DMS153 (cell line): ENCODE measurements around the gene CASP4.
"Not testable (repeated sequence)": the region's sequence is repeated elsewhere in the genome, so short reads cannot be mapped to it uniquely, and the experiment has no call there.

Experiments used
- DNase-seq: peaks from one replicate; lab custom pipeline; 2025; lab: John Stamatoyannopoulos, UW

The CASP4 gene

GRCh38 chr11:104956528-104956927 lies 11.8 kb downstream of the CASP4 start:
- no peak for DNase-seq

- DNase-seq, result no peak
Observed at GRCh38 chr11:104946907-104947306, 21.5 kb downstream of the CASP4 start.

- no peak for DNase-seq
Observed at GRCh38 chr11:104944076-104944475, 24.3 kb downstream of the CASP4 start.

GRCh38 chr11:104943561-104943960 lies 24.8 kb downstream of the CASP4 start:
- DNase-seq, result no peak

GRCh38 chr11:104934594-104934993 lies 33.8 kb downstream of the CASP4 start:
- no peak for DNase-seq

- DNase-seq, result not testable (repeated sequence)
Observed at GRCh38 chr11:104934073-104934472, 34.3 kb downstream of the CASP4 start.

GRCh38 chr11:104928811-104929210 lies 39.6 kb downstream of the CASP4 start:
- no peak for DNase-seq

- no peak for DNase-seq
Observed at GRCh38 chr11:104926771-104927611, 41.4 kb downstream of the CASP4 start.

- DNase-seq, result no peak
Observed at GRCh38 chr11:104925850-104926249, 42.5 kb downstream of the CASP4 start.

- DNase-seq, result peak; percentile 21
Observed at GRCh38 chr11:104918113-104918824, 50.1 kb downstream of the CASP4 start.

GRCh38 chr11:104917271-104918112 lies 50.9 kb downstream of the CASP4 start:
- no peak for DNase-seq

- no peak for DNase-seq
Observed at GRCh38 chr11:104916442-104916841, 51.9 kb downstream of the CASP4 start.

GRCh38 chr11:104912102-104912501 lies 56.3 kb downstream of the CASP4 start:
- DNase-seq, result no peak

GRCh38 chr11:104908186-104908531 lies 60.2 kb downstream of the CASP4 start:
- DNase-seq, result no peak

GRCh38 chr11:104907521-104908185 lies 60.7 kb downstream of the CASP4 start:
- no peak for DNase-seq

- no peak for DNase-seq
Observed at GRCh38 chr11:104905271-104905670, 63.1 kb downstream of the CASP4 start.

GRCh38 chr11:104899226-104899625 lies 69.1 kb downstream of the CASP4 start:
- no peak for DNase-seq

- DNase-seq, result no peak
Observed at GRCh38 chr11:104898685-104899013, 69.7 kb downstream of the CASP4 start.

GRCh38 chr11:104897891-104898684 lies 70.3 kb downstream of the CASP4 start, which contains the start of gene CASP12:
Gene CASP12, minus strand, starts transcription at chr11:104898460.
- no peak for DNase-seq

GRCh38 chr11:104895634-104896033 lies 72.7 kb downstream of the CASP4 start:
- DNase-seq, result no peak

- no peak for DNase-seq
Observed at GRCh38 chr11:104893876-104894275, 74.5 kb downstream of the CASP4 start.
